Mesothelial cell of epicardium (in vitro differentiated cells): ENCODE measurements around the gene TLR5. TPM values are rescaled to one million over a fixed set of nuclear protein-coding genes. Genes with fewer than 3 reads are reported as not detected.

ENCODE experiments used
- DNase-seq, 2 experiments: peaks; one replicate each; pipeline ENCODE4 v3.0.0; 2021; ENCODE audit warnings: low spot score in 2 of 2; ENCODE audit not compliant: unreplicated experiment in 2 of 2
- H3K27ac Mint-ChIP-seq: 2 replicates; pipeline ENCODE4 v1.8.0; 2021; ENCODE audit warnings: mixed read lengths
- H3K27me3 Mint-ChIP-seq: 2 replicates; pipeline ENCODE4 v1.8.0; 2021; ENCODE audit warnings: low read depth, mixed read lengths
- H3K36me3 Mint-ChIP-seq: 2 replicates; pipeline ENCODE4 v1.8.0; 2021; ENCODE audit warnings: mixed read lengths
- H3K4me1 Mint-ChIP-seq: 2 replicates; pipeline ENCODE4 v1.8.0; 2021; ENCODE audit warnings: mixed read lengths
- H3K4me3 Mint-ChIP-seq: 2 replicates; pipeline ENCODE4 v1.8.0; 2021; ENCODE audit warnings: mild to moderate bottlenecking, moderate library complexity, mixed read lengths
- H3K9me3 Mint-ChIP-seq: 2 replicates; pipeline ENCODE4 v1.8.0; 2021; ENCODE audit warnings: mixed read lengths
- CTCF ChIP-seq: fragments of 200-600 bp; sonication (generic); IDR thresholded peaks from one replicate; pipeline ENCODE4 v1.5.0; 2021; ENCODE audit warnings: antibody characterized with exemption; ENCODE audit not compliant: unreplicated experiment
- total RNA-seq: library from RNA; stranded (reverse); gene quantifications from 3 replicates; pipeline ENCODE4 v1.2.1, GENCODE V29; 2021

Gene TLR5
- total RNA-seq, 1 donor from 2014 or later: 2.5 TPM

DNA sequence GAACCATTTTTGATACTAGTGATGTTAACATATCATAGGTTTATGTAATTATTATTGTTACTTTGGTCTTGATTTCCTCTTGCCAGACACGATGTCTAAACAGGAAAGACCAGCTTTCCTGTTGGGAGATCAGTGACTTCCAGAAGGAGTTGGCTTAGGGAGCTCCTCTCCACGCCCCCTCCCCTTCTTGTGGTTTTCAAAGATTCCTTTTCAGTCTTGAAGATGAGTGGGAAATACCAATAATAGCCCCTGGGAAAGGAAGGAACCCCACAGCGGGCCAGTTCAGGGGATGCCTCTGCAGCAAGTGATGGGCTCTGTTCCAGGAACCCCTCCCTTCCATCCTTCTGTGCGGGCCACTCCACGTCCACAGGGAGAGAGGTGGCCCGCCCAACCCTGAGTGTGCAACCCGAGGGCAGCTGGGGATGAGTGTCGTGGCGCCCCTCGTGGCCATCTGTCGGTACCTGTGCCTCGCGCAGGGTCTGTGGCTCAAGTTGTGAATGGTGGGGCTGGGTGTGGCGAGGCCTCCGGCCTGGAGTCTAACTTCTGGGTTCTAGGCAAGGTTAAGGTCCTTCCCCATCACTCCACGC, 65.7 kb downstream of the TLR5 start:
- H3K36me3 Mint-ChIP-seq: no peaks in the 10 kb centered on the region
- H3K9me3 Mint-ChIP-seq: peaks cover 4% of the 10 kb centered on the region
- DNase-seq: no peak
- H3K4me3 Mint-ChIP-seq: no peak overlapping the region
- H3K4me1 Mint-ChIP-seq: peaks cover 40% of the 10 kb centered on the region
- no peaks in the 10 kb centered on the region for H3K27me3 Mint-ChIP-seq
- H3K27ac Mint-ChIP-seq: no peak overlapping the region
- TF ChIP-seq CTCF: no peak

GRCh38 chr1:223076362-223076761, 66.7 kb downstream of the TLR5 start:
- Mint-ChIP-seq H3K4me3 (no peak overlapping the region), H3K4me1 (peaks cover 39% of the 10 kb centered on the region), H3K27ac (no peak overlapping the region), H3K36me3 (no peaks in the 10 kb centered on the region), H3K27me3 (no peaks in the 10 kb centered on the region), H3K9me3 (peaks cover 4% of the 10 kb centered on the region)
- no peak for DNase-seq
- TF ChIP-seq CTCF: no peak

DNA sequence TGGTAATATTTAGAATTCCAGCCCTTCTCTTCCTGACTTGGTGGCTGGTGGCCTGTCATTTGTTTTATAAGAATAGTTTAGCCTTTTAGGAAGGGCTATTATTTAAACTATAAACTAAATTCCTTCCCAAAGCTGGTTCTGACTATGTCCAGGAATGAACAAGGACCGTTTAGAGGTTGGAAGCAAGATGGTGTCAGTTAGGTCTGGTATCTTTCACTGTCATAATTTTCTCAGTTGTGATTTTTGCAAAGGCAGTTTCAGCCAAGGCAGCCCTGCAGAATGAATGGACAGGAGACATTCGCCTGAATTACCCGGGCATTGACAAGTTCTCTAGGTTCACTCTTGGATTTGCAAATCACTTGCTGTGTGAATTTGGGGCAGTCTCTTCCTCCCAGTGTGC, 67.2 kb downstream of the TLR5 start:
- H3K9me3 Mint-ChIP-seq: peaks cover 4% of the 10 kb centered on the region
- DNase-seq: no peak
- H3K36me3 Mint-ChIP-seq: no peaks in the 10 kb centered on the region
- no peak overlapping the region for H3K27ac Mint-ChIP-seq
- no peaks in the 10 kb centered on the region for H3K27me3 Mint-ChIP-seq
- H3K4me3 Mint-ChIP-seq: no peak overlapping the region
- peaks cover 36% of the 10 kb centered on the region for H3K4me1 Mint-ChIP-seq
- TF ChIP-seq CTCF: no peak

DNA sequence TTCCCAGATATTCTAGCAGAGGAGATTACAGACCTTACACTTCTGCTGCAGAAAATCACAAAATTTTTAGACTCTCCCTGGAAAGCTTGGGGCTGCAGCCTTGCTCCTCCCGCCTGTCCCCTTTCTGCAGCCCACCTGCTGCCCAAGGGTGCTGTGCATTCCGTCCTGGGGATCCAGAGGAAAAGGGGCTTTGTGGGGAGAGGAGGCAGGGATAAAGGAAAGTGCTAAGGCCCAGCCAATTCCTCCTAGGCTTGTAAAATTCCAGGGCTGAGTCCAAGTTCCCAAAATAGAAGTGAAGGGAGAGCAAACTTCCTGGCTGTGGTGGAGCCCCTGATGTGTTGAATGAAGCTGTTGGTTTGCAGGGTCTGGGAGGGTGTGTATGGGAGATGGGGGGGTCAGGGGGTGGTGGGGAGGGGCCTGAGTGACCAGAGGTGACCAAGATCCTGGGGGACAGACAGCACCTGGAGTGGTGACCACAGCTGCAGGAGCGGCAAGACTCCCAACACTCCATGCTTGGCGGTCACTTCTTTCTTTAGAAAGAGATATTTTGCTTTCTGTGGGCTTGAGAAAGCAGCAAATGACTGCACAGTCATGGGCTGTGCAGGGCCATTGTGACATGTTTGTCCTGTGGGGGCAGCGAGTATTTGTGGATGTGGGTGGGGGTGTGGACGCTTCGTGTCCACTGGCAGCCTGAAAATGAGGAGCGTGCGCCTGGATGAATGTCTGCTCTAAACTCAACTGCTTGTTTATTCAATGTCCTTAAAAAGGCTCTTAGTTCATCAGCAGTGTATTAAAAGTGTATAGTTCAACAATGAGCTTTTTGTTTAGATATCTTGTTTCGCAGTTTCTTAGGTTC, 68.4 kb downstream of the TLR5 start:
- peaks cover 4% of the 10 kb centered on the region for H3K9me3 Mint-ChIP-seq
- H3K27ac Mint-ChIP-seq: peak overlapping the region; percentile 64
- no peaks in the 10 kb centered on the region for H3K27me3 Mint-ChIP-seq
- no peak for TF ChIP-seq CTCF
- peaks cover 42% of the 10 kb centered on the region for H3K4me1 Mint-ChIP-seq
- H3K4me3 Mint-ChIP-seq: no peak overlapping the region
- DNase-seq: no peak
- H3K36me3 Mint-ChIP-seq: no peaks in the 10 kb centered on the region

DNA sequence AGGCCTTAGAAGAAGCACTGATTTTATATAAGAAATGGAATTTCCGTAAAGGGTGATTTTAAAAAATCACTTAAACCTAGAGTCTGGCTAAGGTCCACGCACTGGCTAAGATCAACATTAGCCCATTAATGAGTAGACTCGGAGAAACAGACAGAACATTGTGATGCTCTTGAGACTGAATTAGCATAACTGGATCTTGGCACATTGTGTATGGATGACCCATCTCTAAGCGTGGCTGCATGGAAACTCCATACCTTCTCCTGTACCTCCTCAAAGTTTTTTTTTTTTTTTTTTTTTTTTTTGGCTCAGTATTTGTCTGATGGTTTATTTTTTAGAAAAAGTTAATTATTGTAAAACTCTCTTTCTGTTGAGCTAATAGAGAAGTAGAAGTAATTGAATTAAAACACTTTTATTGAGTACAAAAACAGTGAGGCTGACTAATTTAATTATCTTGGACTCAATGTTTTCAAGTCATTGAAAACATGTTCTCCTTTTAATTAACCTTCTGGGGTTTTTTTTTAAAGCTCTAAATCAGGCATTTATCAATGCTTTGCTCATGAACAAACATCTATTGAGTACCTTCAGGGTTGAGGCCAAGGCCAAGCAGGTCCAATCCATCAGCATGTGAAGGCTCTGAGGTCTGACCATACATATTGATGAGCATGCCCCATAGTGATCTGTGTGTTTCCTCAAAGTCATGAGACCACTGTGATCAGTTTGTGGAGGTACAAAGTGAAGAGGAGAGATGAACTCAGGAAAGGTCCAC, 74.0 kb downstream of the TLR5 start:
- Mint-ChIP-seq H3K9me3 (no peaks in the 10 kb centered on the region), H3K4me3 (no peak overlapping the region), H3K27me3 (no peaks in the 10 kb centered on the region), H3K36me3 (no peaks in the 10 kb centered on the region), H3K4me1 (peaks cover 7% of the 10 kb centered on the region), H3K27ac (no peak overlapping the region)
- DNase-seq: no peak
- no peak for TF ChIP-seq CTCF
